ENCODE data around the gene GRIK5.

GRIK5 gene

DNA sequence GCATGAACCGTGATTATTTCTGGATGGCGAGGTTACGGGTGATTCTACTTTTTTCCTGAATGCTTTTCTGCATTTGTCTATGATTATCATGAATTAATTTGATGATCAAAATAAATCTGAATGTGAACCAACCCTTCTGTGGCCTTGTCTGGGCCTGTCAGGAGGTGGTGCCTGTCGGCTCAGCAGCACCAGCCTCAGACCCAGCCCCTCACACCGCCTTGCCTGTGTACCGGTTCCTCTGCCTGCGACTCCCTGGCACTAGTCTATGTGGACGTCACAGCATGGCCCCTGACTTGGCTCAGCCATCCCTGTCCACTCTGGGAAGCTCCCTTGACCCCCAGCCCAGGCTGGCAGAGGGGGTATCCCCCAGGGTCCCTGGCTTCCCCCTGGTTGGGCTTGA lies 95.4 kb downstream of the GRIK5 start:
- no peak for TF ChIP-seq FOXP2 (optimal IDR thresholded peaks at IDR 0.05; ENCODE audit: borderline replicate concordance, extremely low read depth, extremely low read length, insufficient read depth)
- no peak for TF ChIP-seq TAF1 (IDR thresholded peaks at IDR 0.05; ENCODE audit: borderline replicate concordance, insufficient read depth, low read length)
- TF ChIP-seq, protein P1, sequence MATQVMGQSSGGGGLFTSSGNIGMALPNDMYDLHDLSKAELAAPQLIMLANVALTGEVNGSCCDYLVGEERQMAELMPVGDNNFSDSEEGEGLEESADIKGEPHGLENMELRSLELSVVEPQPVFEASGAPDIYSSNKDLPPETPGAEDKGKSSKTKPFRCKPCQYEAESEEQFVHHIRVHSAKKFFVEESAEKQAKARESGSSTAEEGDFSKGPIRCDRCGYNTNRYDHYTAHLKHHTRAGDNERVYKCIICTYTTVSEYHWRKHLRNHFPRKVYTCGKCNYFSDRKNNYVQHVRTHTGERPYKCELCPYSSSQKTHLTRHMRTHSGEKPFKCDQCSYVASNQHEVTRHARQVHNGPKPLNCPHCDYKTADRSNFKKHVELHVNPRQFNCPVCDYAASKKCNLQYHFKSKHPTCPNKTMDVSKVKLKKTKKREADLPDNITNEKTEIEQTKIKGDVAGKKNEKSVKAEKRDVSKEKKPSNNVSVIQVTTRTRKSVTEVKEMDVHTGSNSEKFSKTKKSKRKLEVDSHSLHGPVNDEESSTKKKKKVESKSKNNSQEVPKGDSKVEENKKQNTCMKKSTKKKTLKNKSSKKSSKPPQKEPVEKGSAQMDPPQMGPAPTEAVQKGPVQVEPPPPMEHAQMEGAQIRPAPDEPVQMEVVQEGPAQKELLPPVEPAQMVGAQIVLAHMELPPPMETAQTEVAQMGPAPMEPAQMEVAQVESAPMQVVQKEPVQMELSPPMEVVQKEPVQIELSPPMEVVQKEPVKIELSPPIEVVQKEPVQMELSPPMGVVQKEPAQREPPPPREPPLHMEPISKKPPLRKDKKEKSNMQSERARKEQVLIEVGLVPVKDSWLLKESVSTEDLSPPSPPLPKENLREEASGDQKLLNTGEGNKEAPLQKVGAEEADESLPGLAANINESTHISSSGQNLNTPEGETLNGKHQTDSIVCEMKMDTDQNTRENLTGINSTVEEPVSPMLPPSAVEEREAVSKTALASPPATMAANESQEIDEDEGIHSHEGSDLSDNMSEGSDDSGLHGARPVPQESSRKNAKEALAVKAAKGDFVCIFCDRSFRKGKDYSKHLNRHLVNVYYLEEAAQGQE (IDR thresholded peaks at IDR 0.05; ENCODE audit: insufficient read depth in 1 of 2, low read depth in 2 of 2, low read length in 2 of 2) = no peak
- no peak for TF ChIP-seq POLR2AphosphoS5 (IDR thresholded peaks at IDR 0.05; ENCODE audit: low read depth, low read length)
- TF ChIP-seq SIN3A (IDR thresholded peaks at IDR 0.05; ENCODE audit: borderline replicate concordance, insufficient read depth, low read length) = no peak

DNA sequence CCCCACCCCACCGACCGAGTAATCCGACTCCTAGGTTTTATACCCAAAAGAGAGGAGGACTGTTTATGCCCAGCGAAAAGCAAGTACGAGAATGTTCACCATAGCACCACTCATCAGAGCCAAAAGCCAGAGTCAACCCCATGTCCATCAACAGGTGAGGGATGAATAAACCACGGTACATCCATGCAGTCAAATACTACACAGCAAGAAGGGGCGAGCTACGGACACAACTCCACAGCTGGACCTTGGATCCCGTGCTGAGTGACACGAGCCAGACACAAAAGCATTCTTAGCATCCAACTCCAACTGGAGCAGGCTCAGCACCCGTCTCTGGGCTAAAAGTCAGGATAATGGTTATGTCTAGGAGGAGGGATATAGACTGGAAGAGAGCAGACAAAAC lies 98.6 kb downstream of the GRIK5 start:
- no peak for TF ChIP-seq FOXP2 (optimal IDR thresholded peaks at IDR 0.05; ENCODE audit: borderline replicate concordance, extremely low read depth, extremely low read length, insufficient read depth)
- no peak for TF ChIP-seq TAF1 (IDR thresholded peaks at IDR 0.05; ENCODE audit: borderline replicate concordance, insufficient read depth, low read length)
- no peak for TF ChIP-seq POLR2AphosphoS5 (IDR thresholded peaks at IDR 0.05; ENCODE audit: low read depth, low read length)
- no peak for TF ChIP-seq SIN3A (IDR thresholded peaks at IDR 0.05; ENCODE audit: borderline replicate concordance, insufficient read depth, low read length)
- TF ChIP-seq, protein P1 (IDR thresholded peaks at IDR 0.05; ENCODE audit: insufficient read depth in 1 of 2, low read depth in 2 of 2, low read length in 2 of 2) = no peak

DNA sequence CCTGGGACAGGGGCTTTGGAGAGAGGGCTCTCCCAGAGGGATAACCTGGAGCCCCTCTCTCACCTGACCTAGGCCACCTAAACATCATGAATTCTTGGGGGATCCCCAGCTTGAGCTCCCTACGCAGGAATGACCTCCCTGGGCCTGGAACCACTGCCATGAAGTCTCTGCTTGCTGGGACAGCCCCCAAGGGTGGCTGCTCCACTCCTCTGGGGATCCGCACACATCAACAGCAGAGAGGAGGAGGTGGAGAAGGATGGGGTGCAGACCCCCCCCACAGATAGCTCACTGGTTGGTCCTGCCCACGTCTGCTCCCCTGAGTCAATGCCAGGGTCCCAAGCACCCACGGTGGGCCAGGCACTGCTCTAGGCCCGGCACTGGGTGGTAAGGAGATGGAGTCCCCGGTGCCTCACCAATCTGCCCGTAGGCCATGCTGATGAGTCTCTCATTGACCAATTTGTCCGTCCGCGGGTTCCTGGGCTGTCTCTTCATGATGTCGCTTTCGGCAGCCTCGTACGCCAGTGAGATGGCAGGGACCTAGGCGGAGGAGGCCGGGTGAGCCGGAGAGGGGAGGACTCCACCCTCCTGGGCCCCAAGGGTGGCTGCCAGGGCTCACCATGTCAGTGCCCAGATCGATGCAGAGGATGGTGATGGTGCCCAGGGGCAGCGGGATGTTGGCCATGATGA lies 100.1 kb downstream of the GRIK5 start:
- no peak for TF ChIP-seq POLR2AphosphoS5 (IDR thresholded peaks at IDR 0.05; ENCODE audit: low read depth, low read length)
- no peak for TF ChIP-seq SIN3A (IDR thresholded peaks at IDR 0.05; ENCODE audit: borderline replicate concordance, insufficient read depth, low read length)
- no peak for TF ChIP-seq TAF1 (IDR thresholded peaks at IDR 0.05; ENCODE audit: borderline replicate concordance, insufficient read depth, low read length)
- TF ChIP-seq, protein P1 (IDR thresholded peaks at IDR 0.05; ENCODE audit: insufficient read depth in 1 of 2, low read depth in 2 of 2, low read length in 2 of 2) = no peak
- TF ChIP-seq FOXP2 (optimal IDR thresholded peaks at IDR 0.05; ENCODE audit: borderline replicate concordance, extremely low read depth, extremely low read length, insufficient read depth) = no peak

DNA sequence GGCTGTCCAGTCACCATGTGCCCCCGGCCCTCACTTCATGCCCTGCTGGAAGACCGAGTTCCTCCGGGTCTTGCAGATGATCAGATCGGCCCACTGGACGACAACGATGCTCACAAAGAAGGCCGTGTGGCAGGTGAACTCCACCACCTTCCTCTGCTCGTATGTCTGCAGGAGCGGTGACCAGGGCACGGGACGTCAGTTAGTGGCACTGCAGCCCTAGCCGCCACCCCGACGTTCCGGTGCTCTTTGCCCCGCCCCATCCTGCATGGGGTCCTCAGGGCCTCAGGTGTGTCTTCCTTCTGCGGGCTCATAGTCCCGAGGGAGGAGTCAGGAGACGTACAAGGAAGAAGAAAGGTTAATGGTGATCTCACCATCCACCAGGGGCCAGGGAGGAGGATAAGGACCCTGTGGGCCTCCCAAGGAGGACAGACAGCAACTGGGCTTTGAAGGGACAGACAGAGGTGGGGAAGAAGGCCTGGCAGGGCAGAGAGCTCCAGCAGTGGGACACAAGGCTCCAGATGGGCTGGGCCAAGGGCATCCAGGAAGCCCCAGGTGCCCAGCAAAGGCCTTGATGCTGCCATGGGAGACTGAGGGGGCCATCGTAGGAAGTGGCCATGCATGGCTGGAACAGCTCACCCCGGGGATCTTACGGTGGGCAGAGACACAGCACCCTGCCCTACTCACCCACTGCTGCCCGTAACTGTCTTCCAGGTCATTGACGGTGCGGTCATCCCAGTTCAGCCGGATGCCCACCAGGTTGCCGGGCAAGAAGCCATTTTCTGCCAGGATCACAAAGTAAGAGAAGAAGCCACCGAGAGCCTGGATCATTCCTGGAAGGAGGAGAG lies 101.0 kb downstream of the GRIK5 start:
- TF ChIP-seq SIN3A (IDR thresholded peaks at IDR 0.05; ENCODE audit: borderline replicate concordance, insufficient read depth, low read length) (no peak), FOXP2 (optimal IDR thresholded peaks at IDR 0.05; ENCODE audit: borderline replicate concordance, extremely low read depth, extremely low read length, insufficient read depth) (no peak), TAF1 (IDR thresholded peaks at IDR 0.05; ENCODE audit: borderline replicate concordance, insufficient read depth, low read length) (no peak), POLR2AphosphoS5 (IDR thresholded peaks at IDR 0.05; ENCODE audit: low read depth, low read length) (no peak)
- TF ChIP-seq, protein P1 (IDR thresholded peaks at IDR 0.05; ENCODE audit: insufficient read depth in 1 of 2, low read depth in 2 of 2, low read length in 2 of 2) = no peak

All from PFSK-1 (cell line).